ENCODE data around the gene SLC2A11. TPM values are rescaled to one million over a fixed set of nuclear protein-coding genes. Genes with fewer than 3 reads are reported as not detected.
A peak's percentile ranks its signal among the peaks of the same experiment; 100 is the strongest.
"Not testable (repeated sequence)": the region's sequence is repeated elsewhere in the genome, so short reads cannot be mapped to it uniquely, and the experiment has no call there.

The SLC2A11 gene
- polyA plus RNA-seq, 1 donor = 60.0 TPM

GRCh38 chr22:23846081-23846469 is 11.6 kb upstream of the SLC2A11 start:
- no peak for DNase-seq

DNA sequence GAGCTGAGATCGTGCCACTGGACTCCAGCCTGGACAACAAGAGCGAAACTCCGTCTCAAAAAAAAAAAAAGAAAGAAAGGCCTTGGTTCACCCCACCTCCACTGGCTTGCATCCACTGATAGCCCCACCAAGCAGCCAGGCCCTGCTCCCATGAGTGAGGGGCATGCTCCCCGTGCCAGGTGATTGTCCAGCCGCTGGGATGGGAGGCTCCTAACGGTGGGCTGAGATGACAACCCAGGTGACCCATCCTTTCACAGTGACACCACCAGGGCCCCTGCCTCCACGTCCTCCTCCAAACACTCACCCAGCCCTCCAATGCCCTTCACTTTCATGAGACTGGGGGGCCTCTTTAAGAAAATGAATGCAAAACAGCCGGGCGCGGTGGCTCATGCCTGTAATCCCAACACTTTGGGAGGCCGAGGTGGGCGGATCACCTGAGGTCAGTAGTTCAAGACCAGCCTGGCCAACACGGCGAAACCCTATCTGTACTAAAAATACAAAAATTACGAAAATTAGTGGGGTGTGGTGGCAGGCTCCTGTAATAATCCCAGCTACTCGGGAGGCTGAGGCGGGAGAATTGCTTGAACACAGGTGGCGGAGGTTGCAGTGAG is 10.3 kb upstream of the SLC2A11 start:
- no peak for DNase-seq

- no peak for DNase-seq
Observed at GRCh38 chr22:23847991-23848864, 9.4 kb upstream of the SLC2A11 start.

- DNase-seq = peak; percentile 74
Observed at GRCh38 chr22:23849009-23850006, 8.4 kb upstream of the SLC2A11 start.

DNA sequence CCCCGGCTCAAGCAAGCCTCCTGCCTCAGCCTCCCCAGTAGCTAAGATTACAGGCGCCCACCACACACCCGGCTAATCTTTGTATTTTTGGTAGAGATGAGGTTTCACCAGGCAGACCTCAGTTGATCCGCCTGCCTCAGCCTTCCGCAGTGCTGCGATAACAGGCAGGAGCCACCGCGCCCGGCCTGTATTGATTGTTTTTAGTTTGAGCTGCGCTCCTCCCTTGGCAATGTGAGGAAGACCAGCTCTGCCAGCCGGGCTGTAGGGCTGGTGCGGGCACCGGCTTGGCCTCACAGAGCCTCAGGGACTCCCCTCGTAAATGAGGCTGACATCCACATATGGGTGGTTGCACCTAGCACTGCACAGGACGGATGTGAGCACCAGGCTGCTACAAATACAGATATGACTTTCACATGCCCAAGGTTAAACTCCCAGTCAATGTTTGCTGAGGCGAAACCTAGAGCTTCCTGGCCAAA is 7.5 kb upstream of the SLC2A11 start:
- DNase-seq = no peak

DNA sequence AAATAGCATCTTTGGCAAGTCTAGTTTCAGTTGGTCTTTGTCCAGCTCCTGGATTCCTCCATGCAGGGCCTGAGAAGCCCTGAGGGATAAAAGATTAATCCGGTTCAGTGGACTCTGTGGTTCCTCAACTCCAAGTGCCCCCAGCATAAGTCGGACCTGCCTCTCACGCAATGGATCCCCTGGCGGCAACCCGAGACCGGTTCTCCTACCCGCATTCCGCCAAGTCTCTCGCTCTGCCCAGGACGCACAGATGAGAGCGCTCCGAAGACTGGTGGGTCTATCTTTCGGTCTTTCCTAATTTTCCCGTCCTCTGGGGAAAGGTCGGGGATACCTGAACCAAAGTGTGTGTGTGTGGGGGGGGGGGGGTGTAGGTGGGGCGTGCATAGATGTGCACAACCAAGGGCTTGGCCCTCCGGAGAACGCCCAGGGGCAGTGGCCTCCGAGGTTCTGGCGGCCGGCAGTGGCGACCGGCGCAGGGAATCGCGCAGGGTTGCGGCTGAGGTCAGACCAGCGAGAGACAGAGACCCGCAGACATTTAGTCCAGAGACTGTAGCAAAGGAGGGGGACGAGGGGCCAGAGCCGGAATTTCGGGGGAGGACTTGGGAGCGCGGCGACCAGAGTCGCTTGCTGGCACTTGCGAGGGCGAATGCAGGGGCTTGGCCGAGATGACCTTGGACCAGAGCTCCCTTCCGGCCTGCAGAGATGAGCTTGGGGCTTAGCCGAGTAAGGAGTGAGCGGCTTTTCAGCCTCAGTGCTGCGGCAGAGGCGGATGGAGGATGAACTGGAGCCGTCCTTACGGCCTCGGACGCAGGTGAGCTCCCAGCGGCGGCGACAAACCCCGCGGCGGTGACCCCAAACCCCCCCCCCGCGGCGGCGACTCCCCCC is 712 bp upstream of the SLC2A11 start:
- DNase-seq = peak; percentile 53

- DNase-seq = no peak
Observed at GRCh38 chr22:23858484-23858815, 775 bp downstream of the SLC2A11 start.

DNA sequence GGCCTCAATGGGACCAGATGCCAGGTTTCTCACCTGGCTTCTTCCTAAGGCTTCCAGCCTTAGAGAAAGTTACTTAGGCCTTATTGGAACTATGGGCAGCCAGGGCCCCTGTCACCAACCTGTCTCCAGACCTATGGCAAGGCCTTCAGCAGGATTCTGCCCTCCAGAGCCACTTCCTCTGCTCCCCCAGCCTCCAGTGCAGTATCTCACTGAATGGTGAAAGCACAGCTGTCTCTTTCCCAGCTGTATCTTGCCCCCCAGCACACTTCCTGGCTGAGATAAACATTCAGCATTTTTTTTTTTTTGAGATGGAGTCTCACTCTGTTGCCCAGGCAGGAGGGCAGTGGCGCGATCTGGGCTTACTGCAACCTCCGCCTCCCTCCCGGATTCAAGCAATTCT is 1.5 kb downstream of the SLC2A11 start:
- no peak for DNase-seq

GRCh38 chr22:23860187-23860586 is 2.5 kb downstream of the SLC2A11 start:
- not testable (repeated sequence) for DNase-seq

DNA sequence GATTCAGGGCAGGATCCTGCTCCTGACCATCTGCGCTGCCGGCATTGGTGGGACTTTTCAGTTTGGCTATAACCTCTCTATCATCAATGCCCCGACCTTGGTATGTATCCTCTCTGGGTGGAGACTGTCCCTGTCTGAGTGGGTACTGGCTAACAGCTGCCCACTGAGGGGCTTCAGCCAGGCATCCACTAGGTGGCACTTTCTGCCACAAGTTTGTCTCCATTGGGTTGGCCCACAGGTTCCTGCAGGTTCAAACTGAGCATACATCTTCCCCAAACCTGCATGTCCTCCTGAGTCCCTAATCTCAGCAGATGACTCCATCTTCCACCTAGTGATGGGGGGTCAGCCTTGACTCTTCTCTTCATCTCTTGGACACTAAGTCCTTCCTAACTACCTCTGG is 4.4 kb downstream of the SLC2A11 start:
- no peak for DNase-seq

DNA sequence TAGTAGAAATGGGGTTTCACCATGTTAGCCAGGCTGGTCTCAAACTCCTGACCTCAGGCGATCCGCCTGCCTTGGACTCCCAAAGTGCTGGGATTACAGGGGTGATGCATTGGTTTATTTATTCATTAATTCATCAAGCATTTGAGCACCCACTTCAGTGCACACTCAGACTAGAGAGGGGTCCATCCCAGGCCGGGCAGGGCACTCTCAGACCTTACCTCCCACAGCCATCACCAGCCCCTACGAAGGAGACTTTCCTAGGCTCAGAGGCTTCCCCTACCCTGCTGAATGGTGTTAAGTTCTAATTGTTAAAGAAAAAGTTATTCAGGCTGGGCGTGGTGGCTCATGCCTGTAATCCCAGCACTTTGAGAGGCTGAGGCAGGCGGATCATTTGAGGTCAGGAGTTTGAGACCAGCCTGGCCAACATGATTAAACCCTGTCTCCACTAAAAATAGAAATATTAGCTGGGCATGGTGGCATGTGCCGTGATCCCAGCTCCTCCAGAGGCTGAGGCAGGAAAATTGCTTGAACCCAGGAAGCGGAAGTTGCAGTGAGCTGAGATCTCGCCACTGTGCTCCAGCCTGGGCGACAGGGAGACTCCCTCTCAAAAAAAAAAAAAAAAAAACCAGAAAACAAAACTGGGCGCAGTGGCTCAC is 7.0 kb downstream of the SLC2A11 start:
- not testable (repeated sequence) for DNase-seq

- no peak for DNase-seq
Observed at GRCh38 chr22:23868580-23868979, 10.9 kb downstream of the SLC2A11 start.

DNA sequence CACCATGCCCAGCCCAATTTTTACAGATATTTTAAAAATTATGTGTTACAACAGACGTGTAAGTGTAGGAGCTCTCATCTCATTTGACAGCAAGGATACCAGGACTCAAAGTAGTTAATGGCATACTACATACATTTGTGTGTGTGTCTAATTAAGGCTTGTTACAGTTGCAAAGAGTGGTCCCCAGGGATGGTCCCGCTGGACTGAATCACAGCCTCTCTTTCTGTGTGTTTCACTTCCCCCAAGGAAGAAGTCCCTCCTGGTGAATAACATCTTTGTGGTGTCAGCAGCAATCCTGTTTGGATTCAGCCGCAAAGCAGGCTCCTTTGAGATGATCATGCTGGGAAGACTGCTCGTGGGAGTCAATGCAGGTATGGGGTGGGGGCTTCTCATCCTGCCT is 17.2 kb downstream of the SLC2A11 start:
- no peak for DNase-seq

- DNase-seq = no peak
Observed at GRCh38 chr22:23875801-23876200, 18.1 kb downstream of the SLC2A11 start.

- no peak for DNase-seq
Observed at GRCh38 chr22:23877566-23877965, 19.9 kb downstream of the SLC2A11 start.

GRCh38 chr22:23878219-23878618 is 20.5 kb downstream of the SLC2A11 start:
- DNase-seq = no peak

- DNase-seq = no peak
Observed at GRCh38 chr22:23882370-23882769, 24.7 kb downstream of the SLC2A11 start.

DNA sequence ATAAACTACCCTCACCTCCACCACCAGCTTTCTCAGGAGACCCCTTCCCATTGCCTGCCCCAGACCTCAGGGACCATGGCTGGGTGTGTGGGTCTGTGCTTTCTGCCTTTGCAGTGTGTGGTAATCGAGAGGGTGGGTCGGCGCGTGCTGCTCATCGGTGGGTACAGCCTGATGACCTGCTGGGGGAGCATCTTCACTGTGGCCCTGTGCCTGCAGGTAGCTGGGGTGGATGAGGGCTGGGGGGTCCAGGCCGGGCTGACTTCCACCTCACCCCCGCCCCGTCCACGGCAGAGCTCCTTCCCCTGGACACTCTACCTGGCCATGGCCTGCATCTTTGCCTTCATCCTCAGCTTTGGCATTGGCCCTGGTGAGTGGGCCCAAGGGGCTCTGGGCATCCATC is 26.0 kb downstream of the SLC2A11 start:
- DNase-seq = no peak

- DNase-seq = no peak
Observed at GRCh38 chr22:23884140-23884539, 26.5 kb downstream of the SLC2A11 start.

- DNase-seq = no peak
Observed at GRCh38 chr22:23888615-23889401, 31.1 kb downstream of the SLC2A11 start.
